Measurements from ENCODE around the gene ANKRD13B. TPM values are rescaled to one million over a fixed set of nuclear protein-coding genes. Genes with fewer than 3 reads are reported as not detected.

The ANKRD13B gene
- total and polyA plus RNA-seq, 2 of the 13 experiments (the other 11 are each of a cell fraction or from before 2014, with no cell fraction given) = 1.7 to 1.8 TPM

- TF ChIP-seq, protein P1, sequence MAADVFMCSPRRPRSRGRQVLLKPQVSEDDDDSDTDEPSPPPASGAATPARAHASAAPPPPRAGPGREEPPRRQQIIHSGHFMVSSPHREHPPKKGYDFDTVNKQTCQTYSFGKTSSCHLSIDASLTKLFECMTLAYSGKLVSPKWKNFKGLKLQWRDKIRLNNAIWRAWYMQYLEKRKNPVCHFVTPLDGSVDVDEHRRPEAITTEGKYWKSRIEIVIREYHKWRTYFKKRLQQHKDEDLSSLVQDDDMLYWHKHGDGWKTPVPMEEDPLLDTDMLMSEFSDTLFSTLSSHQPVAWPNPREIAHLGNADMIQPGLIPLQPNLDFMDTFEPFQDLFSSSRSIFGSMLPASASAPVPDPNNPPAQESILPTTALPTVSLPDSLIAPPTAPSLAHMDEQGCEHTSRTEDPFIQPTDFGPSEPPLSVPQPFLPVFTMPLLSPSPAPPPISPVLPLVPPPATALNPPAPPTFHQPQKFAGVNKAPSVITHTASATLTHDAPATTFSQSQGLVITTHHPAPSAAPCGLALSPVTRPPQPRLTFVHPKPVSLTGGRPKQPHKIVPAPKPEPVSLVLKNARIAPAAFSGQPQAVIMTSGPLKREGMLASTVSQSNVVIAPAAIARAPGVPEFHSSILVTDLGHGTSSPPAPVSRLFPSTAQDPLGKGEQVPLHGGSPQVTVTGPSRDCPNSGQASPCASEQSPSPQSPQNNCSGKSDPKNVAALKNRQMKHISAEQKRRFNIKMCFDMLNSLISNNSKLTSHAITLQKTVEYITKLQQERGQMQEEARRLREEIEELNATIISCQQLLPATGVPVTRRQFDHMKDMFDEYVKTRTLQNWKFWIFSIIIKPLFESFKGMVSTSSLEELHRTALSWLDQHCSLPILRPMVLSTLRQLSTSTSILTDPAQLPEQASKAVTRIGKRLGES (CRISPR knock-in tag; IDR thresholded peaks at IDR 0.05; ENCODE audit: borderline replicate concordance) = no peak
- no peak for TF ChIP-seq TBP (CRISPR knock-in tag; IDR thresholded peaks at IDR 0.05)
- TF ChIP-seq ZNF546 (CRISPR knock-in tag; conservative IDR thresholded peaks at IDR 0.05) = peak; percentile 92; the same call in 1 of the 2 replicates
- TF ChIP-seq XRCC5 (optimal IDR thresholded peaks at IDR 0.05; ENCODE audit: low read length) = peak; percentile 81
- TF ChIP-seq, protein P2, sequence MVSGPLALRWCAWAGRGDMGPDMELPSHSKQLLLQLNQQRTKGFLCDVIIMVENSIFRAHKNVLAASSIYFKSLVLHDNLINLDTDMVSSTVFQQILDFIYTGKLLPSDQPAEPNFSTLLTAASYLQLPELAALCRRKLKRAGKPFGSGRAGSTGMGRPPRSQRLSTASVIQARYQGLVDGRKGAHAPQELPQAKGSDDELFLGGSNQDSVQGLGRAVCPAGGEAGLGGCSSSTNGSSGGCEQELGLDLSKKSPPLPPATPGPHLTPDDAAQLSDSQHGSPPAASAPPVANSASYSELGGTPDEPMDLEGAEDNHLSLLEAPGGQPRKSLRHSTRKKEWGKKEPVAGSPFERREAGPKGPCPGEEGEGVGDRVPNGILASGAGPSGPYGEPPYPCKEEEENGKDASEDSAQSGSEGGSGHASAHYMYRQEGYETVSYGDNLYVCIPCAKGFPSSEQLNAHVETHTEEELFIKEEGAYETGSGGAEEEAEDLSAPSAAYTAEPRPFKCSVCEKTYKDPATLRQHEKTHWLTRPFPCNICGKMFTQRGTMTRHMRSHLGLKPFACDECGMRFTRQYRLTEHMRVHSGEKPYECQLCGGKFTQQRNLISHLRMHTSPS (CRISPR knock-in tag; IDR thresholded peaks at IDR 0.05; ENCODE audit: low read depth) = peak; percentile 74
- peak; percentile 86 for TF ChIP-seq PHF21A (CRISPR knock-in tag; IDR thresholded peaks at IDR 0.05)
- peak; percentile 68 for TF ChIP-seq ZBTB7B (CRISPR knock-in tag; IDR thresholded peaks at IDR 0.05)
- no peak for TF ChIP-seq MEIS2 (CRISPR knock-in tag; IDR thresholded peaks at IDR 0.05)
- peak; percentile 81 for TF ChIP-seq HDAC2 (CRISPR knock-in tag; IDR thresholded peaks at IDR 0.05)
- TF ChIP-seq ELF3 (CRISPR knock-in tag; IDR thresholded peaks at IDR 0.05) = peak; percentile 50; the same call in 1 of the 2 replicates
- 0 out of 2 replicates have a peak, but pooled peaks have one; percentile 74 for TF ChIP-seq ZNF230 (CRISPR knock-in tag; IDR thresholded peaks at IDR 0.05)
- TF ChIP-seq HNF1B (CRISPR knock-in tag; IDR thresholded peaks at IDR 0.05) = peak; percentile 77
- peak; percentile 54; the same call in 1 of the 2 replicates for TF ChIP-seq PHF20 (CRISPR knock-in tag; IDR thresholded peaks at IDR 0.05)
- TF ChIP-seq MAF1 (CRISPR knock-in tag; IDR thresholded peaks at IDR 0.05; ENCODE audit: borderline replicate concordance) = no peak
- no peak for TF ChIP-seq RELA (CRISPR knock-in tag; IDR thresholded peaks at IDR 0.05)
- TF ChIP-seq SALL1 (CRISPR knock-in tag; IDR thresholded peaks at IDR 0.05) = peak; percentile 93
- TF ChIP-seq ZNF792 (CRISPR knock-in tag; IDR thresholded peaks at IDR 0.05) = peak; percentile 69; the same call in 1 of the 2 replicates
- TF ChIP-seq RXRB (CRISPR knock-in tag; IDR thresholded peaks at IDR 0.05; ENCODE audit: borderline replicate concordance) = peak; percentile 57; the same call in 1 of the 2 replicates
- TF ChIP-seq KLF9 (CRISPR knock-in tag; IDR thresholded peaks at IDR 0.05; ENCODE audit: low read depth) = no peak
- TF ChIP-seq HDAC1 (CRISPR knock-in tag; IDR thresholded peaks at IDR 0.05) = peak; percentile 83
- TF ChIP-seq, protein P3, sequence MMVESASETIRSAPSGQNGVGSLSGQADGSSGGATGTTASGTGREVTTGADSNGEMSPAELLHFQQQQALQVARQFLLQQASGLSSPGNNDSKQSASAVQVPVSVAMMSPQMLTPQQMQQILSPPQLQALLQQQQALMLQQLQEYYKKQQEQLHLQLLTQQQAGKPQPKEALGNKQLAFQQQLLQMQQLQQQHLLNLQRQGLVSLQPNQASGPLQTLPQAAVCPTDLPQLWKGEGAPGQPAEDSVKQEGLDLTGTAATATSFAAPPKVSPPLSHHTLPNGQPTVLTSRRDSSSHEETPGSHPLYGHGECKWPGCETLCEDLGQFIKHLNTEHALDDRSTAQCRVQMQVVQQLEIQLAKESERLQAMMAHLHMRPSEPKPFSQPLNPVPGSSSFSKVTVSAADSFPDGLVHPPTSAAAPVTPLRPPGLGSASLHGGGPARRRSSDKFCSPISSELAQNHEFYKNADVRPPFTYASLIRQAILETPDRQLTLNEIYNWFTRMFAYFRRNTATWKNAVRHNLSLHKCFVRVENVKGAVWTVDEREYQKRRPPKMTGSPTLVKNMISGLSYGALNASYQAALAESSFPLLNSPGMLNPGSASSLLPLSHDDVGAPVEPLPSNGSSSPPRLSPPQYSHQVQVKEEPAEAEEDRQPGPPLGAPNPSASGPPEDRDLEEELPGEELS (CRISPR knock-in tag; IDR thresholded peaks at IDR 0.05) = peak; percentile 39; the same call in 1 of the 2 replicates
- no peak for TF ChIP-seq ZNF703 (CRISPR knock-in tag; IDR thresholded peaks at IDR 0.05; ENCODE audit: borderline replicate concordance)
- peak; percentile 79; the same call in 1 of the 2 replicates for TF ChIP-seq ERF (CRISPR knock-in tag; IDR thresholded peaks at IDR 0.05)
Measured at GRCh38 chr17:29574732-29575510, 18.0 kb upstream of the ANKRD13B start (continued).

All from HepG2 (cell line).